ENCODE measurements around the gene ARHGAP36. TPM values are rescaled to one million over a fixed set of nuclear protein-coding genes. Genes with fewer than 3 reads are reported as not detected.

Gene ARHGAP36
- total RNA-seq (ENCODE audit: unreplicated experiment): 0.27 TPM
- long read RNA-seq: 0 reads

- peak within 1 kb of the TSS; percentile 55 for H3K4me3 Mint-ChIP-seq (ENCODE audit: unreplicated experiment)
- peaks cover 3% of the 10 kb centered on the region for H3K27me3 Mint-ChIP-seq (ENCODE audit: unreplicated experiment)
- H3K4me1 Mint-ChIP-seq (ENCODE audit: low read depth, unreplicated experiment): no peaks in the 10 kb centered on the region
- no peak within 1 kb of the TSS for H3K27ac Mint-ChIP-seq (ENCODE audit: unreplicated experiment)
- H3K36me3 Mint-ChIP-seq (ENCODE audit: unreplicated experiment): no peaks in the 10 kb centered on the region
- peak; percentile 54 for DNase-seq
- no peaks in the 10 kb centered on the region for H3K9me3 Mint-ChIP-seq (ENCODE audit: unreplicated experiment)
- no peak for TF ChIP-seq CTCF (IDR thresholded peaks at IDR 0.05; ENCODE audit: partially characterized antibody, unreplicated experiment)
These were observed at the start of gene ARHGAP36 for GRCh38 chrX:131058136-131058868. Gene ARHGAP36, plus strand, starts transcription at chrX:131058346. Its CDS starts 23,320 bp downstream, at chrX:131081666.

GRCh38 chrX:131010186-131010585, 48.0 kb upstream of the ARHGAP36 start:
- Mint-ChIP-seq H3K36me3 (ENCODE audit: unreplicated experiment) (no peaks in the 10 kb centered on the region), H3K27ac (ENCODE audit: unreplicated experiment) (no peak overlapping the region), H3K27me3 (ENCODE audit: unreplicated experiment) (peaks cover 2% of the 10 kb centered on the region), H3K9me3 (ENCODE audit: unreplicated experiment) (peaks cover 2% of the 10 kb centered on the region), H3K4me1 (ENCODE audit: low read depth, unreplicated experiment) (no peaks in the 10 kb centered on the region), H3K4me3 (ENCODE audit: unreplicated experiment) (no peak overlapping the region)
- DNase-seq: no peak
- TF ChIP-seq CTCF (IDR thresholded peaks at IDR 0.05; ENCODE audit: partially characterized antibody, unreplicated experiment): no peak

- Mint-ChIP-seq H3K9me3 (ENCODE audit: unreplicated experiment) (peaks cover 2% of the 10 kb centered on the region), H3K4me1 (ENCODE audit: low read depth, unreplicated experiment) (no peaks in the 10 kb centered on the region), H3K4me3 (ENCODE audit: unreplicated experiment) (no peak overlapping the region), H3K36me3 (ENCODE audit: unreplicated experiment) (no peaks in the 10 kb centered on the region), H3K27me3 (ENCODE audit: unreplicated experiment) (no peaks in the 10 kb centered on the region), H3K27ac (ENCODE audit: unreplicated experiment) (no peak overlapping the region)
- no peak for DNase-seq
- no peak for TF ChIP-seq CTCF (IDR thresholded peaks at IDR 0.05; ENCODE audit: partially characterized antibody, unreplicated experiment)
These were observed 32.8 kb upstream of the ARHGAP36 start for GRCh38 chrX:131025336-131025735.

- H3K36me3 Mint-ChIP-seq (ENCODE audit: unreplicated experiment): no peaks in the 10 kb centered on the region
- DNase-seq: no peak
- H3K4me1 Mint-ChIP-seq (ENCODE audit: low read depth, unreplicated experiment): no peaks in the 10 kb centered on the region
- H3K27ac Mint-ChIP-seq (ENCODE audit: unreplicated experiment): no peak overlapping the region
- H3K9me3 Mint-ChIP-seq (ENCODE audit: unreplicated experiment): no peaks in the 10 kb centered on the region
- no peak overlapping the region for H3K4me3 Mint-ChIP-seq (ENCODE audit: unreplicated experiment)
- no peaks in the 10 kb centered on the region for H3K27me3 Mint-ChIP-seq (ENCODE audit: unreplicated experiment)
- no peak for TF ChIP-seq CTCF (IDR thresholded peaks at IDR 0.05; ENCODE audit: partially characterized antibody, unreplicated experiment)
These were observed 25.6 kb upstream of the ARHGAP36 start for GRCh38 chrX:131032354-131033230.

Data from glutamatergic neuron (in vitro differentiated cells).